Gastroesophageal sphincter (tissue), 4 donors: ENCODE results near the gene CLDN5. TPM values are rescaled to one million over a fixed set of nuclear protein-coding genes. Genes with fewer than 3 reads are reported as not detected.

Experiments
- ATAC-seq: fragments of 150-250 bp; one replicate; pipeline ENCODE4 v1.9.1; 2016; ENCODE audit warnings: mild to moderate bottlenecking, moderate library complexity
- H3K27ac ChIP-seq, 4 donors: fragments of 200-600 bp; sonication (generic) in 3 of 4; 1 replicate in 3 of 4; 2 replicates in 1 of 4; pipeline ENCODE4 v1.5.1; 2016 to 2019
- H3K27me3 ChIP-seq: fragments of 200-600 bp; sonication (generic); one replicate; pipeline ENCODE4 v1.5.1; 2019
- H3K36me3 ChIP-seq, 2 donors: fragments of 200-600 bp; sonication (generic); one replicate each; pipeline ENCODE4 v1.5.1; 2019; ENCODE audit warnings: control low read depth in 1 of 2
- H3K4me1 ChIP-seq, 3 donors: fragments of 200-600 bp; sonication (generic); 1 replicate in 2 of 3; 2 replicates in 1 of 3; pipeline ENCODE4 v1.5.1; 2016 to 2019; ENCODE audit warnings: control low read depth in 2 of 3
- H3K4me3 ChIP-seq, 2 donors: fragments of 200-600 bp; sonication (generic); one replicate each; pipeline ENCODE4 v1.5.1; 2019; ENCODE audit warnings: mild to moderate bottlenecking in 1 of 2, moderate library complexity in 1 of 2
- H3K9me3 ChIP-seq, 3 donors: fragments of 200-600 bp; sonication (generic); one replicate each; pipeline ENCODE4 v1.5.1; 2017 to 2019; ENCODE audit warnings: control low read depth in 2 of 3
- CTCF ChIP-seq, 4 experiments: fragments of 200-600 bp in 2 of 4; fragments of 450-650 bp in 2 of 4; sonication (generic) in 1 of 4; IDR thresholded peaks; one replicate each; pipeline ENCODE4 v1.5.1; 2017 to 2019; ENCODE audit warnings: antibody characterized with exemption in 4 of 4, mild to moderate bottlenecking in 2 of 4, moderate library complexity in 2 of 4
- EP300 ChIP-seq: sonication (generic); formaldehyde crosslinking; IDR thresholded peaks from one replicate; pipeline ENCODE4 v1.6.1; 2017; ENCODE audit warnings: antibody characterized with exemption, mild to moderate bottlenecking
- POLR2A ChIP-seq, 2 donors: fragments of 450-650 bp; IDR thresholded peaks; one replicate each; pipeline ENCODE4 v1.6.1; 2017; ENCODE audit warnings: antibody characterized with exemption in 2 of 2, mild to moderate bottlenecking in 2 of 2, moderate library complexity in 1 of 2
- POLR2AphosphoS5 ChIP-seq: sonication (generic); formaldehyde crosslinking; IDR thresholded peaks from one replicate; pipeline ENCODE4 v1.6.1; 2017; ENCODE audit warnings: antibody characterized with exemption
- WGBS, 2 donors: methylation state at CpG; one replicate each; pipeline ENCODE4 v1.1.5; 2018; ENCODE audit warnings: low coverage in 1 of 2; 5-methylcytosine and 5-hydroxymethylcytosine counted together
- total RNA-seq, 4 donors: library from RNA; depleted of rRNA; stranded (reverse); fragments of >200 nt; gene quantifications; one replicate each; pipeline ENCODE4 v1.1.0, GENCODE V29; 2016

CLDN5 gene
- total RNA-seq, 4 donors from 2014 or later, result 29.6 to 149 (median 93.3) TPM

GRCh38 chr22:19504900-19505734 lies 19.1 kb downstream of the CLDN5 start:
- no peak for ATAC-seq
- 90% methylated on average over 2 of the region's 18 CpGs; no CpG with 5 or more reads in 1 of the 2 donors for WGBS, 2 donors
- no peak for TF ChIP-seq CTCF (IDR thresholded peaks at IDR 0.05)
- no peak for TF ChIP-seq POLR2AphosphoS5
- no peak for TF ChIP-seq POLR2A (IDR thresholded peaks at IDR 0.05)
- TF ChIP-seq EP300, result no peak
- Histone ChIP-seq H3K4me1 (no peaks in the 10 kb centered on the region), H3K36me3 (no peaks in the 10 kb centered on the region), H3K27me3 (no peaks in the 10 kb centered on the region), H3K4me3 (no peak overlapping the region), H3K27ac (no peak overlapping the region), H3K9me3 (no peaks in the 10 kb centered on the region)

DNA sequence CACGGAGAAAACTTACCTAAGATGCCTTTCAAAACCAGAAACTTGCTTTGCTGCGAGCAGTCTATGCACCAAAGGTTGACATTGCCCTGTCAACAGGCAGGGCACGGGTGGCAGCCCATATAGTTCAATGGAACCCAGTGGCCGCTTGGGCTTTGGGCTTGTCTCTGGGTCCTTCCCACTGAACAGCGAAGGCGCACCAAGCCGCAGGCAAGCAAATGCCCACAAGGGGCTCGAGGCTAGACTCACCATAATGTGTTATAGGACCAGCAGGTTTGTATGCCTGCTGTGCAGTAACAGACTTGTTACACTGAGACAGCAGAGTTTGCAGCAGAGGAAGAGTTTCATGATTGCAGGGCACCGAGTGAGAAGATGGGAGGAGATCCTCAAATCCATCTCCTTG lies 20.3 kb downstream of the CLDN5 start:
- Histone ChIP-seq H3K4me3 (no peak overlapping the region), H3K27me3 (no peaks in the 10 kb centered on the region), H3K9me3 (no peaks in the 10 kb centered on the region), H3K4me1 (no peaks in the 10 kb centered on the region), H3K27ac (no peak overlapping the region), H3K36me3 (no peaks in the 10 kb centered on the region)
- WGBS, 2 donors, result 93 to 96% methylated on average over 5 to 7 of the region's 9 CpGs
- ATAC-seq, result no peak
- TF ChIP-seq EP300 (no peak), POLR2A (IDR thresholded peaks at IDR 0.05) (no peak), CTCF (IDR thresholded peaks at IDR 0.05) (no peak), POLR2AphosphoS5 (no peak)

- Histone ChIP-seq H3K9me3 (no peaks in the 10 kb centered on the region), H3K4me1 (no peaks in the 10 kb centered on the region), H3K36me3 (no peaks in the 10 kb centered on the region), H3K4me3 (no peak overlapping the region), H3K27me3 (no peaks in the 10 kb centered on the region), H3K27ac (no peak overlapping the region)
- no peak for ATAC-seq
- TF ChIP-seq EP300 (no peak), POLR2A (IDR thresholded peaks at IDR 0.05) (no peak), POLR2AphosphoS5 (no peak), CTCF (IDR thresholded peaks at IDR 0.05) (no peak)
- 91 to 94% methylated on average over 4 to 6 of the region's 7 CpGs for WGBS, 2 donors
These were observed 20.8 kb downstream of the CLDN5 start for GRCh38 chr22:19503367-19503766.

GRCh38 chr22:19501897-19502447 lies 22.2 kb downstream of the CLDN5 start:
- TF ChIP-seq EP300 (no peak), POLR2AphosphoS5 (no peak), POLR2A (IDR thresholded peaks at IDR 0.05) (no peak), CTCF (IDR thresholded peaks at IDR 0.05) (no peak)
- no peak for ATAC-seq
- Histone ChIP-seq H3K27me3 (no peaks in the 10 kb centered on the region), H3K4me1 (no peaks in the 10 kb centered on the region), H3K4me3 (no peak overlapping the region), H3K9me3 (no peaks in the 10 kb centered on the region), H3K27ac (no peak overlapping the region), H3K36me3 (no peaks in the 10 kb centered on the region)
- WGBS, 2 donors, result 64 to 83% methylated on average over 3 of the region's 3 CpGs

- Histone ChIP-seq H3K9me3 (no peaks in the 10 kb centered on the region), H3K4me3 (no peak overlapping the region), H3K4me1 (no peaks in the 10 kb centered on the region), H3K36me3 (no peaks in the 10 kb centered on the region), H3K27ac (no peak overlapping the region), H3K27me3 (no peaks in the 10 kb centered on the region)
- no peak for ATAC-seq
- TF ChIP-seq CTCF (IDR thresholded peaks at IDR 0.05), result no peak
- no peak for TF ChIP-seq POLR2AphosphoS5
- no peak for TF ChIP-seq EP300
- no peak for TF ChIP-seq POLR2A (IDR thresholded peaks at IDR 0.05)
- WGBS, 2 donors, result no CpG with 5 or more reads among the region's 4 CpGs
These were observed 24.3 kb downstream of the CLDN5 start for GRCh38 chr22:19499880-19500242.
